Measurements from ENCODE around the gene KMT2D. TPM values are rescaled to one million over a fixed set of nuclear protein-coding genes. Genes with fewer than 3 reads are reported as not detected.
A peak's percentile ranks its signal among the peaks of the same experiment; 100 is the strongest.

KMT2D gene
- total RNA-seq, 1 donor from 2014 or later = 44.8 TPM

- DNase-seq (ENCODE audit: low spot score) (no peak), ATAC-seq (no peak)
These were observed 22.2 kb downstream of the KMT2D start for GRCh38 chr12:49038291-49038955.

DNA sequence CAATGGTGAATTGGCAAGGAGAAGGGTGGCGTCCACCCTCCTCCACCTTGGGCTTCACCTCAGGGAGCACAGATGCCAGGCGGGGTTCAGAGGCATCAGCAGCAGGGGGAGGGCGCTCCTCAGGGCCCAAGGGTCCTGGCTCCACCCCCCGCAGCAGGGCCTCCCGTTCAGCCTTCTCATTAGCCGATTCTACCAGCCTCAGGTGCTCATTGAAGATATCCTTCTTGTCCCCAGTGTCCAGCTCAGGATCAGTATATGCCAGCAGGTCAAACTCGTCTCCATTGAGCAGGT, 22.7 kb downstream of the KMT2D start:
- DNase-seq (ENCODE audit: low spot score) (no peak), ATAC-seq (no peak)

GRCh38 chr12:49037111-49037946, 23.3 kb downstream of the KMT2D start:
- ATAC-seq (no peak), DNase-seq (ENCODE audit: low spot score) (no peak)

DNA sequence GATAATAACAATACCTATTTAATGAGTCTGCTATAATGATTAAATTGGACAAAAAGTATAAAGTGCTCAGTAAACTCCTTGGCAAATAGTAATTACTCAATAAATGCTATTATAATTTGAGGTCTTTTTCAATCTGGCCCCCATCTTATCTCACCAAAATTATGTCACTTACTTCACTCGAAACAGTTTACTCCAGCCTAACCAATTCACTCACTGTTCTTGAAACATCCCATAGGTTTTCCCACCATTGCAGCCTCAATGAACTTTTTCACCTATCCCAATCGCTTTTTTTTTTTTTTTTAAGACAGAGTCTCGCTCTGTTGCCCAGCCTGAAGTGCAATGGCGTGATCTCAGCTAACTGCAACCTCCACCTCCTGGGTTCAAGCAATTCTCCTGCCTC, 24.6 kb downstream of the KMT2D start:
- ATAC-seq (no peak), DNase-seq (ENCODE audit: low spot score) (no peak)

DNA sequence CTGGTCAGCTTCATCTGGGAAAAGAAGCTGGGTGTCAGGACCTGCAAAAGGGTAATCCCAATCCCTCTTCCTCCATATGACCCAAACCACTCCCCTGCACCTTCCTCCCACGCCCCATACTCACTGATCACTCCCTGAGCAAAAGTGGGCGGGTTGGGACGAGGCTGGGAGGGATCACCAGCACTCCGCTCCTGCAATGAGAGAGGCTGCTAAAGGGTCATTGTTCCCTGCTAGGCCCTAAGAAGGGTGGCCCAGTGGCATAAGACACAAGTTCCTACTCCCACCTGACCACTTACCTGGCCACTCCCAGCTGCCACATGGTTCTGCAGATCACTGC, 26.3 kb downstream of the KMT2D start:
- ATAC-seq = no peak
- DNase-seq (ENCODE audit: low spot score) = no peak

DNA sequence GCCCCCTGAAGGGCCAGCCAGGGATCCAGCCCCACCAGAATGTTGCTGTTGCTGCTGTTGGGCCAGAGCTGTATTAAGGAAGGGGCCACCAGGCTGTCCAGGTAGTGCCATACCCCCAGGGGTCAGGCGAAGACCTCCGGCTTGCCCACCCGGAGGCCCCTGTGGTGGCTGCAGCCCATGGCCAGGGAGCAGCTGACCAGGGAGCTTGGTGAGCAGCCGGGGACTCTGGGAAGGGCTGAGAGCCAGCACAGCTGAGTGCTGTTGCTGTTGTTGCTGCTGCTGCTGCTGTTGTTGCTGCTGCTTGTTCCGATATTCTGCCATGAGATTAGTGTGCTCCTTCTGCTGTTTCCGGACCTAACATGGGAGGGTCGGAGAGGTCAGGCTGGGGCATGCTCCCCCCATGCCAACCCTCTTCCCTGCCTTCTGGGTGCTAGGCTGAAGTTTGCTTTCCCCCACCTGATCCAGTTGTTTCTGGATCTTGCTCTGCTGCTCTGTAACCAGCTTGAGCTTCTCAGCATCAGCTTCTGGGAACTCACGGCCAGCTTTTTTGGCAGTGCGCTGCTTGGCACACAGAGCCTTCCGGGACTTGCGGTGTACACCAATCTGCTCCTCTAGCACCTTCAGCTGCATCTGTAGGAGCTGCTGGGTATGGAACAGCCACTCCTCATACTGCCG, 26.8 kb downstream of the KMT2D start:
- DNase-seq (ENCODE audit: low spot score) (no peak), ATAC-seq (no peak)

DNA sequence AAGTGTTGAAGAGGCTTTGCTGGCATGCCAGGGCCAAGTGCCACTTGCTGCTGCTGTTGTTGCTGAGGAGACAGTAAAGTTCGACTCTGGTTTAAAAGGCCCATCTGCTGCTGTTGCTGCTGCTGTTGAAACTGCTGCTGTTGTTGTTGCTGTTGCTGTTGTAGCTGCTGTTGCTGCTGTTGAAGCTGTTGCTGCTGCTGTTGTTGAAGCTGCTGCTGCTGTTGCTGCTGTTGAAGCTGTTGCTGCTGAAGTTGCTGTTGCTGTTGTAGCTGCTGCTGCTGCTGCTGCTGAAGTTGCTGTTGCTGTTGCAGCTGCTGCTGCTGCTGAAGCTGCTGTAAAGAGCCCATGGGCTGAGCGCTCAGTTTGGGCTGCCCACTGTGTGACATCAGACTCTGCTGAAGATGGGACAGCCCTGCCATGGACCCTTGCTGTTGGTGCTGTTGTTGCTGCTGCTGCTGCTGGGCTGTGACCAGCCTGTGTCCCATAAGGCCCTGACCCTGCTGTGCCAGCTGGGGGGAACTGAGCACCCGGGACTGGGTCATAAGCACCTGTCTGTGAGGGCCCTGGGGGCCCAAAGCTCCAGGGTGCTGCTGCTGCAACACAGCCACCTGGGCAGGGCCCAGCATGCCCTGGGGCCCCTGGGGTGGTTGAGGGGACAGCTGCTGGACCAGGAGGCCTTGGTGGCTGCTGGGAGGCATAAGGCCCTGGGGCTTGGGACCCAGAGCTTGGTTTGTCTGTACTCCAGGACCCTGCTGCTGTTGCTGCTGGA, 27.7 kb downstream of the KMT2D start:
- DNase-seq (ENCODE audit: low spot score) = peak; percentile 44
- ATAC-seq = no peak

DNA sequence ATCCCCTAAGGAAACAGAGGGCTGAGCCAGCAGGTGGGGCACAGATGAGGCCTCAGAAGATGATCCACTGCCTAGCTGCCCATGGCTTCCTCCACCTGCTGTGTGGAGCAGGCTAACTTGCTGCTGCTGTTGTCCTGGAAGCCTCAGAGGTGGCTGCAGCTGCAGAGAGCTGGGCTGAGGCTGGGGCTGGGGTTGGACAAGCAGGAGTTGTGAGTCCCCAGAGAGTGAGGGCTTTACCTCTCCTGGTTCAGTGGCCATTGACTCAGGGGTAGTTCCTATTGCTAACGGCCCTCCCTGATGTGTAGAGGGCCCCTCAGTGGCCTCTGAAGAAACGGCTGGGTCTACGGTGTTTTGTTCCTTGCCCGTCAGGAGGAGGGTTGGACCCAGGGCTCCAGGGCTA, 28.3 kb downstream of the KMT2D start:
- DNase-seq (ENCODE audit: low spot score) (no peak), ATAC-seq (no peak)

DNA sequence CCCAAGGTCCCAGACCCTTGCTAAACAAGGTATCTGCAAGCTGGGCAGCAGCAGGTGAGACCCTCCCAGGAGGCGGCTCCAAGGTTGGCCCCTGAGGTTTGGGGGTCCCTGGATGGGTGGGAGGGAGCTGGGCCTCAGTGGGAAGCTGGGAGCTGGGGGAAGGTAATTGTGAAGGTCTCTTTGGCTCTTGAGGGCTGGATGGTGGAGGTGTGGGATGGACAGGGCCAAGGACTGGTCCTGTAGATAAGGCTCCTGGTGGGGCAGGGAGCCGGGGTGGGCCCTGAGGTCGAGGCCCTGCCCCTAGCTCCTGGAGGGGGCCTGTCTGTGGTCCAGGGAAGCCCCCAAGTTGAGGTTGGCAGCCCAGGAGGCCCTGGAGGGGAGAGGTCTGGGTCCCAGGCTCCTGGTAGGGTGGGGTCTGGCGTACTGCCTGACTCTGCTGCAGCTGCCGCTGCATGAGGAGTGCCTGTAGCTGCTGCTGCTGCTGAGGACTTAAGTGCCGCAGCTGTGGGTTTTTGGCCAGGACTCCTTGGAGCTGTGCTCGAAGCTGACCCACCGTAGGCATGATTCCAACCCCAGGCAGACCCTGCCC, 28.9 kb downstream of the KMT2D start:
- DNase-seq (ENCODE audit: low spot score) = no peak
- ATAC-seq = peak; percentile 8

DNA sequence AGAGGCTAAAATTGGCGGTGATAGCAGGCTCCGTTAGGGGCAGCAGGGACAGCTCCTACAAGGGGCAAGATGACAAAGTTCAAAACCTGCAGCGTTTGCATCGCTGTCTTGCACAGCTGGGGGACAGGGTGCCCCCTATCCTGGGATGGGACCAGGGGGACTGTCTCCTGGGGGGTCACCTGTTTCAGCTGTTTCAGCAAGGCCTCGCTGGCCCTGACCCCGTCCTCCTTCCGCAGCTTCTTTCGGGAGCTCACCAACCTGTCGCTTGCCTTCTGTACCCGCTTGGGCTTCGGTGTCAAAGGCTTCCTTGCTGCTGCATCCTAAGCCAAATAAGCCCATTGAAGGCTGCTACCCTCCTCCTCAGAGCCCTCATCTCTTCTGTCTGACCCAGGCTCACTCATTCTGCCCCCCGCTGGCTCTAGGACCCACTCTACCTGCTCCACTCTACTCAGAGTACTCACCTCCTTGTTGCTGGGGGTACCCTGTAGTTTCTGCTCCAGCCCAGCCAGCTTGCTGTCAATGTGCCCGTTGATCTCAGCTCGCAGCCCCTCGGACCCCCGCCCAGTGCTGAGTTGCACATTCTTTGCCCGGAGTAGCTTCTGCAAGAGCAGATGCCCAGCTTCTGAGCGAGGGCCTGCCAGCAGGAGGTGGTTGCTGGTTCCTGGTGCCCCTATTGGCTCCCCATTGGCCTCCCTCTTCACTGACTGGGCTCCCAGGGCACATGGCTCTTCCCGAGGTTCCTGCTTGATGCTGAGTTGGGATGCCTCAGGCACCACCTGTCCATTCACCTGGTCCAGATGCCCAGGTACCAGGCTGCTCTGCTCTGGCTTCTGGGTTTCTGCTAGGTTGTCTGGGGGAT, 29.7 kb downstream of the KMT2D start:
- DNase-seq (ENCODE audit: low spot score) = peak; percentile 43
- no peak for ATAC-seq

GRCh38 chr12:49030119-49030518, 30.5 kb downstream of the KMT2D start:
- ATAC-seq = no peak

GRCh38 chr12:49028666-49029275, 31.8 kb downstream of the KMT2D start:
- ATAC-seq (no peak), DNase-seq (ENCODE audit: low spot score) (no peak)

More at GRCh38 chr12:49030119-49030518, 30.5 kb downstream of the KMT2D start:
- no peak for DNase-seq (ENCODE audit: low spot score)

DNA sequence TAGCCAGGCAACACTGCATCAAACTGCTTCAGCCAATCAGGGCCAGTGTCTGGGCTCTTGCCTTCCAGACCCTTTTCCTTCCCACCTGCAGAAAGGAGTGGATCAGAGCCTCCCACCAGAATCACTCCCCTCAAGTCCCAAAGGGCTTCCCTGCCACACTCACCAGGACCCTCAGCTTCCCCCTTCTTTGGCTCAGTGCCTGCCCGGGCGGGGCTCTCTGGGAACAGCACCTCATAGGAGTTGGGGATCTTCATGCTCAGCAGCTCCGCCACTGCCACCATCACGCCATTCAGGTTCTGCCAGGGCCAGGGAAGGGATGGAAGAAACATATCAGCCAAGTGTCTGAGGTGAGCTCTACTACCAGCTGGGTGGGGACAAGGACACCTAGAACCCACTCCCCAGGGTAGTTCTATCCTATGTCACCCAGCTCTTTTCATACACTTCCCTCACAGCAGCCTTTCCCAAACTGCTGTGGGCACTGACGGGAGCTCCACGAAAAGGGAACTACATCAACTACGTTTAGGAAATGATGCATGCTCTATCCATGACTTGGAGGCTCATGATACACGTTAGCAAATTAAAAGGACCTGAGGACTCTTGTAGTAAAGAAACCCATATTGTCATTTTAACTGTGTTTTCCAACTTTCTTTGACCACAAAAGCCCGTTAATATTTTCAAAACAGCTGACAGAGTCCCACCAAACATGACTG, 32.6 kb downstream of the KMT2D start:
- peak; percentile 48 for DNase-seq (ENCODE audit: low spot score)
- no peak for ATAC-seq

- DNase-seq (ENCODE audit: low spot score) = peak; percentile 46
- peak; percentile 10 for ATAC-seq
These were observed 33.7 kb downstream of the KMT2D start for GRCh38 chr12:49026678-49027480.

DNA sequence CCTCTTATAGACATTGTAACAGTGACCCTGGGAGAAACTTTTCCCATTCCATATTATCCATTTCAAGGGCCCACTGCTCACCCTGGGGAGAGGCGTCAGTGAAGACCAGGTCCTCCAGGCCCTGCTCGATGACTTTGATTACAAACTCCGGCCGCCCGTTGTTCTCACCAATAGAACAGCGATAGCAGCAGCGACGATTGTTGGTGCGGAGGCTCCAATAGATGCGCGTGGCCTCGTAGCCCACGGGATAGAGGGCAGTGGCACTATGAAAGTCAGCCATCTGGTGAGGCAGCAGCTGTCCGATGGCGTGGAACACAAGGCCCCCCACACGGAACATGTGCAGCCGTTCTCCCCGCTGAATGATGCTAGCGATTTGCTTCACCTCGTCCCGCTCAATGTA, 34.5 kb downstream of the KMT2D start:
- ATAC-seq (no peak), DNase-seq (ENCODE audit: low spot score) (no peak)

- DNase-seq (ENCODE audit: low spot score) (no peak), ATAC-seq (no peak)
These were observed 35.1 kb downstream of the KMT2D start for GRCh38 chr12:49025463-49025862.

GRCh38 chr12:49024543-49024942, 36.1 kb downstream of the KMT2D start:
- ATAC-seq = no peak
- no peak for DNase-seq (ENCODE audit: low spot score)

- no peak for DNase-seq (ENCODE audit: low spot score)
- no peak for ATAC-seq
These were observed 36.8 kb downstream of the KMT2D start for GRCh38 chr12:49023812-49024211.

All from left lobe of liver (tissue), 2 donors.